Natural killer cell treated with Interleukin-12 subunit alpha and Interleukin-12 subunit beta and Interleukin-15 and Interleukin-18, amount 100 ng/mL, for 72 hours (primary cell): ENCODE measurements around the gene SPRR2B. TPM values are rescaled to one million over a fixed set of nuclear protein-coding genes. Genes with fewer than 3 reads are reported as not detected.
"Not testable (repeated sequence)": the region's sequence is repeated elsewhere in the genome, so short reads cannot be mapped to it uniquely, and the experiment has no call there.

Experiments used
- ATAC-seq, 2 donors: fragments of 150-1000 bp; cut with Tn5 transposase in 1 of 2; sonication (Bioruptor Pico), chemical (Tn5 transposase) in 1 of 2; 2 replicates each; pipeline ENCODE4 v1.10.0; 2021
- DNase-seq: peaks from one replicate; pipeline ENCODE4 v3.0.0; 2022; ENCODE audit warnings: low spot score
- H3K27ac Mint-ChIP-seq, 2 donors: 1 replicate in 1 of 2; 2 replicates in 1 of 2; pipeline ENCODE4 v1.8.0; 2022; ENCODE audit warnings: mixed read lengths in 2 of 2, mild to moderate bottlenecking in 1 of 2, moderate library complexity in 1 of 2
- H3K27me3 Mint-ChIP-seq, 2 donors: 1 replicate in 1 of 2; 2 replicates in 1 of 2; pipeline ENCODE4 v1.8.0; 2022; ENCODE audit warnings: mixed read lengths in 2 of 2
- H3K36me3 Mint-ChIP-seq: one replicate; pipeline ENCODE4 v1.8.0; 2022; ENCODE audit warnings: mixed read lengths
- H3K4me1 Mint-ChIP-seq, 2 donors: 1 replicate in 1 of 2; 2 replicates in 1 of 2; pipeline ENCODE4 v1.8.0; 2022; ENCODE audit warnings: low read depth in 2 of 2, mixed read lengths in 2 of 2, mild to moderate bottlenecking in 1 of 2
- H3K4me3 Mint-ChIP-seq: one replicate; pipeline ENCODE4 v1.8.0; 2022; ENCODE audit warnings: mixed read lengths
- H3K9me3 Mint-ChIP-seq: 2 replicates; pipeline ENCODE4 v1.8.0; 2022; ENCODE audit warnings: mixed read lengths
- total RNA-seq, 2 donors: library from RNA; stranded (reverse); gene quantifications; one replicate each; pipeline ENCODE4 v1.2.3, GENCODE V29; 2022

SPRR2B gene
- not detected for total RNA-seq

DNA sequence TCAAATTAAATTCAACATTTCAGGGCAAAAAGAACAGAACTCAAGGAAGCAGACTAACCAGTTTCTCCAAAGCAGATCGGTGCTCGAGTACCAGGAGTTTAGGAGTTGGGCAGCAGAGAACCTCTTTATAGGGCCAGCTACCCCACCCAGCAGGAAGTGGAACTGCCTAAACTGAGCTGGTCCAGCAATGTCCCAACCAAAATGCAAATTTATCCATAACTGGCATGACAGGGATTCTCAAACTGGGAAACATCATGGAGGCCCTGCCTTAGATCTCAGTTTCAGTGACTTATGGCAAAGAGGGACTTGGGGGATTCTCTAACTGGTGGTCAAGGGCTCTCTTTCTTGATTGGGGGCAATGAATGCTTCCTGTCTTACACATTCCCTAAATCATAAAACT is at the start of gene SPRR2B:
Gene SPRR2B, minus strand, starts transcription at position 101 of the 400 bp plus-strand sequence. CDS start 772 bp downstream, outside the sequence.
- H3K27me3 Mint-ChIP-seq, result peaks cover 22 to 40% of the 10 kb centered on the region in 2 donors

DNA sequence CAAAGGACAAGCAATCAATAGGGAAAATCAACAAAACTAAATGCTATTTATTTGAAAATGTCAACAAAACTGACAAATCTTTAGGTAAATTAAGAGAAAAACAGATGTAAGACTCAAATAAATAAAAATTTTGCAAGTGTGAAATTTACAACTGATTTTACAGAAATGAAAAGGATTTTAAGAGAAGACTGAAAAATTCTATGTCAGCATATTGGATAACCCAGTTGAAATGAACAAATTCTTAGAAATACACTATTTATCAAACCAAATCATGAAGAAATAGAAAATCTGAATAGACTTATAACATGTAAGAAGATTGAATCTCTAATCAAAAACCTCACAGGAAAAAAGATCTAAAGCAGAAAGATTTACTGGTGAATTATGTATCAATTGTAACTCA is 49.5 kb upstream of the SPRR2B start:
- no peaks in the 10 kb centered on the region for H3K4me1 Mint-ChIP-seq
- no peak overlapping the region for H3K27ac Mint-ChIP-seq
- H3K27me3 Mint-ChIP-seq, result peaks cover 29 to 38% of the 10 kb centered on the region in 2 donors
- no peak for ATAC-seq
- no peak for DNase-seq
- no peaks in the 10 kb centered on the region for H3K36me3 Mint-ChIP-seq
- peaks cover 6% of the 10 kb centered on the region for H3K9me3 Mint-ChIP-seq
- no peak overlapping the region for H3K4me3 Mint-ChIP-seq

More for the DNA sequence above, at the start of gene SPRR2B:
- no peaks in the 10 kb centered on the region for H3K9me3 Mint-ChIP-seq
- H3K36me3 Mint-ChIP-seq, result no peaks in the 10 kb centered on the region
- no peak for ATAC-seq
- no peak within 1 kb of the TSS for H3K4me3 Mint-ChIP-seq
- DNase-seq, result no peak
- no peak within 1 kb of the TSS for H3K27ac Mint-ChIP-seq
- no peaks in the 10 kb centered on the region for H3K4me1 Mint-ChIP-seq

- ATAC-seq (no peak), DNase-seq (no peak)
- Mint-ChIP-seq H3K9me3 (no peaks in the 10 kb centered on the region), H3K4me3 (no peak overlapping the region), H3K27me3 (peaks cover 31 to 41% of the 10 kb centered on the region in 2 donors), H3K36me3 (no peaks in the 10 kb centered on the region), H3K4me1 (no peaks in the 10 kb centered on the region), H3K27ac (no peak overlapping the region)
These were observed 48.1 kb upstream of the SPRR2B start for GRCh38 chr1:153119491-153119971.

- H3K36me3 Mint-ChIP-seq, DNase-seq, H3K9me3 Mint-ChIP-seq, H3K4me1 Mint-ChIP-seq, H3K27ac Mint-ChIP-seq, ATAC-seq, H3K4me3 Mint-ChIP-seq: not testable (repeated sequence)
- H3K27me3 Mint-ChIP-seq, result peaks cover 32 to 45% of the 10 kb centered on the region in 2 donors
These were observed 43.9 kb upstream of the SPRR2B start for GRCh38 chr1:153115264-153115663.

DNA sequence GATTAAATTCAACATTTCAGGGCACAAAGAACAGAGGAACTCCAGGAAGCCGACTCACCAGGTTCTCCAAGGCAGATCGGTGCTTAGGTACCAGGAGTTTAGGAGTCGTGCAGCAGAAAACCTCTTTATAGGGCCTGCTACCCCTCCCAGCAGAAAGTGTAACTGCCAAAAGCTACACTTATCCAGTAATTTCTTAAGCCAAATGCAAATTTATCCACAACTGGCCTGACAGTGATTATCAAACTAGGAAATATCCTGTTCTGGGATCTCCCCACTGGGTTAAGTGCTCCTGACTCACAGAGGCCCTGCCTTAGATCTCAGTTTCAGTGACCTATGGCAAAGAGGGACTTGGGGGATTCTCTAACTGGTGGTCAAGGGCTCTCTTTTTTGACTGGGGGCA is 42.0 kb upstream of the SPRR2B start, which contains the start of gene SPRR2F:
Gene SPRR2F, minus strand, starts transcription at position 101 of the 400 bp plus-strand sequence. CDS start 783 bp downstream, outside the sequence.
- Mint-ChIP-seq H3K9me3 (no peaks in the 10 kb centered on the region), H3K27me3 (peaks cover 29 to 33% of the 10 kb centered on the region in 2 donors), H3K27ac (no peak within 1 kb of the TSS), H3K4me1 (no peaks in the 10 kb centered on the region), H3K4me3 (no peak within 1 kb of the TSS), H3K36me3 (no peaks in the 10 kb centered on the region)
- ATAC-seq (no peak), DNase-seq (no peak)

DNA sequence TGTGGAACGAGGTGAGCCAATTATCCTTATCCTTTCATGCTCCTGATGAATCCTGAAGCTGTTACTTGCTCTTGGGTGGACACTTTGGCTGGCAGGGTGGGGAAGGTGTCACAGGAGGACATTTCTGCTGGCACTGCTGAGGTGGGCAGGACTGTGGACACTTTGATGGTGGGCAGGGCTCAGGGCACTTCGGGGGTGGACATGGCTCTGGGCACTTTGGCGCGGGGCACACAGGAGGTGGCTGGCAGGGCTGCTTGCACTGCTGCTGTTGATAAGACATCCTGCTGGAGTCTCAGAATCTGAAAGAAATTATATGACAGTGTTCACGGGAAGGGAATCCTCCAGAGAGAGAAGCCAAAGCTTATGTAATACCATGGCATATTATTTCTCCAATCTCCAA is 41.0 kb upstream of the SPRR2B start:
- H3K4me3 Mint-ChIP-seq, H3K4me1 Mint-ChIP-seq, H3K9me3 Mint-ChIP-seq, DNase-seq, H3K36me3 Mint-ChIP-seq, ATAC-seq, H3K27ac Mint-ChIP-seq: not testable (repeated sequence)
- H3K27me3 Mint-ChIP-seq, result peaks cover 23 to 43% of the 10 kb centered on the region in 2 donors

DNA sequence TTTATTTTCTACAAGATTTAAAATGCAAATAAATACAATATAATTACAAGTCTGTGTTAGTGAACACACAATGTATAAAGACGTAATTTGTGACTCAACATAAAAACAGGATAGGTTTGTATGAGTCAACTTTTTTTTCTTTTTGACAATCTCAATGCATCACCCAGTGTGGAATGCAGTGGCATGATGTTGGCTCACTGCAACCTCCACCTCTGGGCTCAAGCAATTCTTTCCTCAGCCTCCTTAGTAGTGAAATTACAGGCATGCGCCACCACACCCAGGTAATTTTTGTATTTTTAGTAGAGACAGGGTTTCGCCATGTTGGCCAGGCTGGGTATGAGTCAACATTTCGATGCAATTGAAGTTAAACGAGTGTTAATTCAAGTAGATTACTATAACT is 28.8 kb upstream of the SPRR2B start:
- H3K4me3 Mint-ChIP-seq, result no peak overlapping the region
- H3K27ac Mint-ChIP-seq, result no peak overlapping the region
- ATAC-seq (no peak), DNase-seq (no peak)
- H3K27me3 Mint-ChIP-seq, result peaks cover 30 to 38% of the 10 kb centered on the region in 2 donors
- no peaks in the 10 kb centered on the region for H3K36me3 Mint-ChIP-seq
- no peaks in the 10 kb centered on the region for H3K9me3 Mint-ChIP-seq
- H3K4me1 Mint-ChIP-seq, result no peaks in the 10 kb centered on the region

DNA sequence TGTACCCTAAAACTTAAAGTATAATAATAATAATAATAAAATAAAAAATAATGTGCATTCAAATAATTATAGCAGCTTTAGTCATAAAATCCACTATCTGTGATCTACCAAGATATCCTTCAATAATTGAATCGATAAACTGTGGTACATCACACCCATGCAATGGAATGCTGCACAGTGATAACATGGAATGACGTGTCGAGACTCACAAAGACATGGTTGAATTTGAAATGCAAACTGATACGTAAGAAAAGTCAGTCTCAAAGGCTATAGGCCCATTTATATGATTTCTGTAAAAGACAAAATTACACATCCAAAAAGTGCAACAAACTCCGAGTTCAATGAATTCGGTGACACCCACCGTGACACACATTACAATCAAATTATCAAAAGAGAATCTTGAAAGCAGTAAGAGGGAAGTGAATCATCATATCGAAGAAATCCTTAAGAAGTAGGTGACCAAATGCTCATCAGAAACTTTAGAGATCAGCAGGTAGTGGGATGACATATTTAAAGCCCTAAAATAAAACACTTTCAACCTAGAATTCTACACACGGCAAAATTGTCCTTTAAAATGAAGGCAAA is 28.1 kb upstream of the SPRR2B start:
- H3K27me3 Mint-ChIP-seq, result peaks cover 30 to 42% of the 10 kb centered on the region in 2 donors
- H3K36me3 Mint-ChIP-seq, result no peaks in the 10 kb centered on the region
- ATAC-seq, result no peak
- no peak for DNase-seq
- no peaks in the 10 kb centered on the region for H3K9me3 Mint-ChIP-seq
- no peak overlapping the region for H3K27ac Mint-ChIP-seq
- H3K4me3 Mint-ChIP-seq, result no peak overlapping the region
- no peaks in the 10 kb centered on the region for H3K4me1 Mint-ChIP-seq

DNA sequence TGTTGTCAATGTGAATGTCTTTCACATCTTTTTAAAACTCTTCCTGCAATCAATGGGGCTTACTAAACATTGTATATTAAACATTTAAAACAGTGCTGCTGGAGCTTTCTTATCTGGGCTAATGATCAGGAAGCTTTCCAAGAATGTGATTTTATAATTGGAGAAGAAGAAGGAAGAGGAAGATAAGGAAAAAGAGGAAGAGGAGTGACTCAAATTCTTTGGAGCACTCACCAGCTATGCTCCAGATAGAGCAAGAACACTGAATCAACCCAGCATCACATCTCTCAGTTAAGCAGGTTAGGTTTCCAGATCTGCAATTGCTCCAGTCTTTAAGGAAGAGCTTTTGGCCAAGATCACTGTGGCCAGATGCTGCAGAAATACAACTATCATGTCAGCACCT is 24.4 kb upstream of the SPRR2B start:
- Mint-ChIP-seq H3K36me3 (no peaks in the 10 kb centered on the region), H3K9me3 (no peaks in the 10 kb centered on the region), H3K4me3 (no peak overlapping the region), H3K4me1 (no peaks in the 10 kb centered on the region), H3K27ac (no peak overlapping the region), H3K27me3 (peaks cover 24 to 36% of the 10 kb centered on the region in 2 donors)
- ATAC-seq, result no peak
- DNase-seq, result no peak

- Mint-ChIP-seq H3K27ac (no peak within 1 kb of the TSS), H3K9me3 (no peaks in the 10 kb centered on the region), H3K27me3 (peaks cover 21 to 35% of the 10 kb centered on the region in 2 donors), H3K36me3 (no peaks in the 10 kb centered on the region), H3K4me3 (no peak within 1 kb of the TSS), H3K4me1 (no peaks in the 10 kb centered on the region)
- DNase-seq (no peak), ATAC-seq (no peak)
These were observed 23.0 kb upstream of the SPRR2B start, which contains the start of gene SPRR2E for GRCh38 chr1:153094426-153094825. Gene SPRR2E, minus strand, starts transcription at chr1:153094526. Its CDS starts 775 bp downstream, at chr1:153093751.

GRCh38 chr1:153087652-153088051 is 16.2 kb upstream of the SPRR2B start:
- Mint-ChIP-seq H3K27ac (no peak overlapping the region), H3K4me1 (no peaks in the 10 kb centered on the region), H3K9me3 (no peaks in the 10 kb centered on the region), H3K4me3 (no peak overlapping the region), H3K36me3 (no peaks in the 10 kb centered on the region), H3K27me3 (peaks cover 22 to 54% of the 10 kb centered on the region in 2 donors)
- DNase-seq, result no peak
- no peak for ATAC-seq

DNA sequence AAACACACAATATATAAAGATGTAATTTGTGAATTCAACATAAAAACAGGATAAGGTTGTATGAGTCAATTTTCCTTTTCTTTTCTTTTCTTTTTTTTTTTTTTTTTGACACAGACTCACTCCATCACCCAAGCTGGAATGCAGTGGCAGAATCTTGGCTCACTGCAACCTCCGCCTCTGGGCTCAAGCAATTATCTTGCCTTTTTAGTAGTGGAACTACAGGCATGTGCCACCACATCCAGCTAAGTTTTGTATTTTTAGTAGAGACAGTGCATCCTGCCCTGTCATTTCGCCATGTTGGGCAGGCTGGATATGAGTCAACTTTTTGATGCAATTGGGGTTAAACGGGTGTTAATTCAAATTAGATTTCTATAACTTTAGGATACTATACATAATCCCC is 10.3 kb upstream of the SPRR2B start:
- H3K27me3 Mint-ChIP-seq, result peaks cover 15 to 33% of the 10 kb centered on the region in 2 donors
- H3K36me3 Mint-ChIP-seq, result peaks cover 6% of the 10 kb centered on the region
- DNase-seq (no peak), ATAC-seq (no peak)
- peaks cover 8% of the 10 kb centered on the region for H3K9me3 Mint-ChIP-seq
- H3K27ac Mint-ChIP-seq, result no peak overlapping the region
- H3K4me3 Mint-ChIP-seq, result no peak overlapping the region
- H3K4me1 Mint-ChIP-seq, result no peaks in the 10 kb centered on the region

DNA sequence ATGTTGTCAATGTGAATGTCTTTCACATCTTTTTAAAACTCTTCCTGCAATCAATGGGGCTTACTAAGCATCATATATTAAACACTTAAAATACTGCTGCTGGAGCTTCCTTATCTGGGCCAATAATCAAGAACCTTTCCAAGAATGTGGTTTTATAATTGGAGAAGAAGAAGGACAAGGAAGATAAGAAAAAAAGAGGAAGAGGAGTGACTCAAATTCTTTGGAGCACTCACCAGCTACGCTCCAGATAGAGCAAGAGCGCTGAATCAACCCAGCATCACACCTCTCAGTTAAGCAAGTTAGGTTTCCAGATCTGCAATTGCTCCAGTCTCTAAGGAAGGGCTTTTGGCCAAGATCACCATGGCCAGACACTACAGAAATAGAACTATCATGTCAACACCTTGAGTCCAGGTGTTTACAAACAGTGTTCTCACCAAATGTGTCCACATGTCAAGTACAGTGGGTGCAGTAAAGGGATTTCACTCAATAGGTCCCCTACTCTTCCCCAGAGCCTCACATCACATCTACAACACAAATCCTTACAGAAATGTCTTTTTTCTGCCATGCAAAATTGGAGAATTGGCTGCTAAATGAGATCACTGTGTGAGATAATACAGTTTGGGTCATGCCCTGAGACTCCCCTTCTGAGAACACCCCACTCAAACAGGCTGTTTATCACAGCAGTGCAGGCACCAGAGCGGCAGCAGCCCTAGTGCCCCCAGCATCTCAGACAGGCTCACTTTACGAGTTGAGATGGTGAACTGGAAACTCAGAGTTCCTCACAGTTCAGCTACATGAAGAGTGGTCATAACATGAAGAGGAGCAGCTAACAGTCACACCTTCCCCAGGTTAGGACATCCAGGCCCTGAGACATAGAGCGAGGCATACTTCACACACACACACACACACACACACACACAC is 1.7 kb upstream of the SPRR2B start:
- Mint-ChIP-seq H3K27me3 (peaks cover 15 to 33% of the 10 kb centered on the region in 2 donors), H3K4me3 (no peak overlapping the region), H3K4me1 (no peaks in the 10 kb centered on the region), H3K36me3 (no peaks in the 10 kb centered on the region), H3K27ac (no peak overlapping the region), H3K9me3 (no peaks in the 10 kb centered on the region)
- DNase-seq, result no peak
- ATAC-seq, result no peak

DNA sequence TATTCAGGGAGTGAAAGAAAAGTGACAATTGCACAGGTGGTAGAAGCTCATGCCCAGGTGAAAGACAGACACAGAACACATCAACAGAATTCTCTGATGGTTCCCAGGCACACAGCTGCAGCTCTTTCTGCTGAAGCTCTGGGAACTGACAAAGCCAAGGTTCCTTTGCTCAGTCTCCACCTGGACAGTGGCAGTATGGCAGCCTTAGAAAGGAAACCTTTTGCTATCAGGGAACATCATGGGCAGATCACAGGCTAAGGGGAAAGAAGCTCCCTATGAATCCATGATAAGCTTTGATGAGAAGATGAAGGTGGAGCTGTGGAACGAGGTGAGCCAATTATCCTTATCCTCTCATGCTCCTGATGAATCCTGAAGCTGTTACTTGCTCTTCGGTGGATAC is 1.2 kb downstream of the SPRR2B start:
- peaks cover 4% of the 10 kb centered on the region for H3K36me3 Mint-ChIP-seq
- H3K4me1 Mint-ChIP-seq, result no peaks in the 10 kb centered on the region
- peaks cover 24 to 52% of the 10 kb centered on the region in 2 donors for H3K27me3 Mint-ChIP-seq
- no peak for DNase-seq
- no peak for ATAC-seq
- no peak overlapping the region for H3K27ac Mint-ChIP-seq
- no peaks in the 10 kb centered on the region for H3K9me3 Mint-ChIP-seq
- no peak overlapping the region for H3K4me3 Mint-ChIP-seq
